ENCODE data around the gene UMODL1.

The UMODL1 gene

GRCh38 chr21:42189860-42190485 is 118.9 kb downstream of the UMODL1 start:
- DNase-seq (ENCODE audit: low read depth, low spot score): no peak
- no peak for TF ChIP-seq CTCF (IDR thresholded peaks at IDR 0.05; ENCODE audit: insufficient read depth, low read length, missing control alignments)
- ChIA-PET POLR2A (no interaction called here), CTCF (interaction anchor here (1.1 kb wide), 1 partner anchor 44 kb away, joined by 4 read pairs; no protein-coding TSS in a partner anchor)
- H3K4me3 ChIP-seq (ENCODE audit: low read depth, low read length): no peak overlapping the region

GRCh38 chr21:42190486-42190863 is 119.4 kb downstream of the UMODL1 start:
- CTCF ChIA-PET: no interaction called here

GRCh38 chr21:42191064-42191463 is 119.9 kb downstream of the UMODL1 start:
- no peak overlapping the region for H3K4me3 ChIP-seq (ENCODE audit: low read depth, low read length)
- CTCF ChIA-PET: no interaction called here

More at GRCh38 chr21:42190486-42190863, 119.4 kb downstream of the UMODL1 start:
- TF ChIP-seq CTCF (IDR thresholded peaks at IDR 0.05; ENCODE audit: insufficient read depth, low read length, missing control alignments): no peak
- DNase-seq (ENCODE audit: low read depth, low spot score): no peak
- POLR2A ChIA-PET: no interaction called here
- no peak overlapping the region for H3K4me3 ChIP-seq (ENCODE audit: low read depth, low read length)

GRCh38 chr21:42191696-42192595 is 120.8 kb downstream of the UMODL1 start:
- H3K4me3 ChIP-seq (ENCODE audit: low read depth, low read length): no peak overlapping the region
- ChIA-PET POLR2A (no interaction called here), CTCF (no interaction called here)
- no peak for TF ChIP-seq CTCF (IDR thresholded peaks at IDR 0.05; ENCODE audit: insufficient read depth, low read length, missing control alignments)
- no peak for DNase-seq (ENCODE audit: low read depth, low spot score)

More at GRCh38 chr21:42191064-42191463, 119.9 kb downstream of the UMODL1 start:
- no peak for TF ChIP-seq CTCF (IDR thresholded peaks at IDR 0.05; ENCODE audit: insufficient read depth, low read length, missing control alignments)
- POLR2A ChIA-PET: no interaction called here
- no peak for DNase-seq (ENCODE audit: low read depth, low spot score)

Data from AG04449 (cell line).